Vein endothelial cell (primary cell): ENCODE data around the gene KRTAP12-4. TPM values are rescaled to one million over a fixed set of nuclear protein-coding genes. Genes with fewer than 3 reads are reported as not detected.

Experiments
- small RNA-seq: library from RNA; depleted of rRNA; stranded (forward); fragments of <200 nt; gene quantifications from one replicate; pipeline ENCODE3, GENCODE V24; 2012
- total RNA-seq: library from RNA; depleted of rRNA; stranded (reverse); fragments of >200 nt; gene quantifications from 2 replicates; pipeline ENCODE4 v1.2.3, GENCODE V29; 2012

The KRTAP12-4 gene, protein sequence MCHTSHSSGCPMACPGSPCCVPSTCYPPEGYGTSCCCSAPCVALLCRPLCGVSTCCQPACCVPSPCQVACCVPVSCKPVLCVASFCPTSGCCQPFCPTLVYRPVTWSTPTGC
- total RNA-seq = not detected in 2 replicates

DNA sequence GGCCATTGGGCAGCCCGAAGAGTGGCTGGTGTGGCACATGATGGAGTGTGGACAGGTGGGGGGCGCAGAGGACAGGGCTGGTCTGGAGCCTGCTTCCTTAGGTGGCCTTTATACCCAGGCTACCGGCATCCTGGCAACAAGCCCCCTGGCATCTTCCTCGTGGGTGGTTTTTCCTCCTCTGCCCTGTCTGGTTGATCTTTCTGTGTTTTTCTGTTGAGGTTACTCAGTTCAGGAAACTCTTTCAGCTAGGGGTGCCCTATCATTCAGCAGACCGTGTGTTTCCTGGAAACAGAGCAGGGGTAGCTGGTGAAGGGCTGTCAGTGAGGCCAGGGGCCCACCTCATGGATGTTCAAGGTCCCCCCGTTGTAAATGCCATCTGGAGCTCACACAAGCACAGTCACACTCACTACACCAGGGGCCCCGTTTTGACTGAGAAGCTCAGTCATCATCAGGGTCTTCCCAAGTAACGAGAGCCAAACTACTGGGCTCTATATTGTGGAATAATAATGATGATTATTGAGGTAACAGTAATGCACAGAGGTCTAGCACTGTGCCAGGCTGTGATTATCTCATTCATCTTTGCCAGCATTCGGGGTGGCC is at the start of gene KRTAP12-4:
Gene KRTAP12-4 (minus strand): TSS at position 84 of the 600 bp plus-strand sequence. CDS start 45 bp downstream, at position 39.

DNA sequence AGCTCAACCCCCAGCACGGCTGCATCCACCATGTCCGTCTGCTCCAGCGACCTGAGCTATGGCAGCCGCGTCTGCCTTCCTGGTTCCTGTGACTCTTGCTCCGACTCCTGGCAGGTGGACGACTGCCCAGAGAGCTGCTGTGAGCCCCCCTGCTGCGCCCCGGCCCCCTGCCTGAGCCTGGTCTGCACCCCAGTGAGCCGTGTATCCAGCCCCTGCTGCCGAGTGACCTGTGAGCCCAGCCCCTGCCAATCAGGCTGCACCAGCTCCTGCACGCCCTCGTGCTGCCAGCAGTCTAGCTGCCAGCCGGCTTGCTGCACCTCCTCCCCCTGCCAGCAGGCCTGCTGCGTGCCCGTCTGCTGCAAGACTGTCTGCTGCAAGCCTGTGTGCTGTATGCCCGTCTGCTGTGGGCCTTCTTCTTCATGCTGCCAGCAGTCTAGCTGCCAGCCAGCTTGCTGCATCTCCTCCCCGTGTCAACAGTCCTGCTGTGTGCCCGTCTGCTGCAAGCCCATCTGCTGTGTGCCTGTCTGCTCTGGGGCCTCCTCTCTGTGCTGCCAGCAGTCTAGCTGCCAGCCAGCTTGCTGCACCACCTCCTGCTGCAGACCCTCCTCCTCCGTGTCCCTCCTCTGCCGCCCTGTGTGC is 42.8 kb upstream of the KRTAP12-4 start, which contains the start of gene KRTAP10-12:
Gene KRTAP10-12 (plus strand): TSS at position 1 of the 639 bp plus-strand sequence. CDS start 30 bp downstream, at position 31.

GRCh38 chr21:44681861-44682579 is 27.6 kb upstream of the KRTAP12-4 start, which contains the start of gene KRTAP12-1:
Gene KRTAP12-1 (minus strand): TSS chr21:44682163. CDS start chr21:44682123, 40 bp downstream.

DNA sequence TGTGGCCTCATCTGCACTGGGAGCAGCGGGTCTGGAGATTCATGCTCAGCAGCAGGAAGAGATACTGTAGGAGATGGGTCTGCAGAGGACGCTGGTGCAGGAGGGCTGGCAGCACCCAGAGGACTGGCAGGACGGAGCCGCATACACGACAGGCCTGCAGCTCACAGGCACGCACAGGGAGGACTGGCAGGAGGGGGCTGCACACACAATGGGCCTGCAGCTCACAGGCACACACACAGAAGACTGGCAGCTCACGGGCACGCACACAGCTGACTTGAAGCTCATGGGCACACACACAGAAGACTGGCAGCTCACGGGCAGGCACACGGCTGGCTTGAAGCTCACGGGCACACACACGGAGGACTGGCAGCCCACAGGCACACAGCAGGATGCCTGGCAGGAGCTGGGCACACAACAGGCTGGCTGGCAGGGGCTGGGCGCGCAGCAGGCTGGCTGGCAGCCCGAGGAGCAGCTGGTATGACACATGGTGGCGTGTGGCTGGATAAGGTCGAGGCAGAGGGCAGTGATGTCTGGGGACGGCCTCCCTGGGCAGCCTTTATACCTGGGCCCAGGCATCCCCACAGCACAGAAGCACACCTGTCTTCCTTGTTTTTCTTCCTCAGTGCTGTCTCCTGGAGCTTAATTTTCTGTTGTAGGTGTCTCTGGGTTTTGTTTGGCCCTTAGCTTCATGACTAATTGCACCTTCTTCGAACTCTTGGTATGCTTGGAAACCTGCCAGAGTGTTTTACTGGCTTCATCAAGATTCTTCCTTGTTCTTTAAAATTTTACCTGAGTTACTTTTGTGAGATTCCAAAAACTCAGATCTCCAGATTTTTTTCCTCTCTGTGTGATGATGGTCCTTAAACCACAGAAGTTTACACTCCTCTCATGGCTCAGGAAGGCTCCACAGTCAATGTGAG is 12.2 kb upstream of the KRTAP12-4 start, which contains the start of gene KRTAP12-2:
Gene KRTAP12-2 (minus strand): TSS at position 527 of the 920 bp plus-strand sequence. CDS start 41 bp downstream, at position 486.

GRCh38 chr21:44657635-44658540 is 3.4 kb upstream of the KRTAP12-4 start, which contains the start of gene KRTAP12-3:
Gene KRTAP12-3 (plus strand): TSS chr21:44657932. CDS start chr21:44657980, 48 bp downstream.

GRCh38 chr21:44646366-44647221 is 7.9 kb downstream of the KRTAP12-4 start, which contains the start of gene KRTAP10-11:
Gene KRTAP10-11 (plus strand): TSS chr21:44646414. CDS start chr21:44646459, 45 bp downstream.

DNA sequence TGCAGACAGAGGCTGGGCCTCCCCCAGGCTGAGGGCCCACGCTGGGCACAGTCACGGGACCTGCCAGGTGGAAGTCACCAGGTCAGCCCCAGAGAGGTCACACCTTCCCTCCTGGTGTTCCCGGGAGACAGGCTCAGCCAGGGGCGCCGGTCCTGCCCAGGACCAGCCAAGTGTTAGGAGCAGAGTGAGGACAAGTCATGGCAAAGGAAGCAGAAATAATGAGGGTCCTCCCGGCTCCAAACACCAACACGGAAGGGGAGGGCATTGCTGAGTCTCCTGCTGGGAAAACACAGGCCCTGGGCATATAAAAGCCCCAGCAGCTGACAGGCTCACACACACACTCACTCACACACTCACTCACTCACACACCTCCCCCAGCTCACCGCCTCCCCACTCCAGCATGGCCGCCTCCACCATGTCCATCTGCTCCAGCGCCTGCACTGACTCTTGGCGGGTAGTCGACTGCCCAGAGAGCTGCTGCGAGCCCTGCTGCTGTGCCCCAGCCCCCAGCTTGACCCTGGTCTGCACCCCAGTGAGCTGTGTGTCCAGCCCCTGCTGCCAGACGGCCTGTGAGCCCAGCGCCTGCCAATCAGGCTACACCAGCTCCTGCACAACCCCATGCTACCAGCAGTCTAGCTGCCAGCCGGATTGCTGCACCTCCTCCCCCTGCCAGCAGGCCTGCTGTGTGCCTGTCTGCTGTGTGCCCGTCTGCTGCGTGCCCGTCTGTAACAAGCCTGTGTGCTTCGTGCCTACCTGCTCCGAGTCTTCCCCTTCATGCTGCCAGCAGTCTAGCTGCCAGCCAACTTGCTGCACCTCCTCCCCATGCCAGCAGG is 17.2 kb downstream of the KRTAP12-4 start, which contains the start of gene KRTAP10-10:
Gene KRTAP10-10 (plus strand): TSS at position 339 of the 833 bp plus-strand sequence. CDS start 62 bp downstream, at position 401.

GRCh38 chr21:44626673-44627143 is 27.8 kb downstream of the KRTAP12-4 start, which contains the start of gene KRTAP10-9:
Gene KRTAP10-9 (plus strand): TSS chr21:44627093. CDS start chr21:44627172, 79 bp downstream.

DNA sequence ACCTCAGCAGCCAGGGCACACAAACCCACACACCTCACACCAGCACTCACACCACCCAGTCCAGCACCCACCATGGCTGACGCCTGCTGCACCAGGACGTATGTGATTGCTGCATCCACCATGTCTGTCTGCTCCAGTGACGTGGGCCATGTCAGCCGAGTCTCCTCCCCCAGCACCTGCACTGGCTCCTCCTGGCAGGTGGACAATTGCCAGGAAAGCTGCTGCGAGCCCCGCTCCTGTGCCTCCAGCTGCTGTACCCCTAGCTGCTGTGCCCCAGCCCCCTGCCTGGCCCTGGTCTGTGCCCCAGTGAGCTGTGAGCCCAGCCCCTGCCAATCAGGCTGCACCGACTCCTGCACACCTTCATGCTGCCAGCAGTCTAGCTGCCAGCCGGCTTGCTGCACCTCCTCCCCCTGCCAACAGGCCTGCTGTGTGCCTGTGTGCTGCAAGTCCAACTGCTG is 42.4 kb downstream of the KRTAP12-4 start, which contains the start of gene KRTAP10-8:
Gene KRTAP10-8 (plus strand): TSS at position 51 of the 458 bp plus-strand sequence. CDS start 22 bp downstream, at position 73.

Small RNA genes within 50 kb of the gene (small RNA-seq; reads per million reads assigned to genes)
- gene KRTAP12-6P = not detected

Other genes with a start within 250 kb of the KRTAP12-4 start
- 2.3 and 3.2 TPM in 2 replicates for gene LRRC3, start 199.1 kb downstream of the KRTAP12-4 start, total RNA-seq
- gene KRTAP10-1, start 114.5 kb downstream of the KRTAP12-4 start, total RNA-seq = not detected in 2 replicates
- not detected in 2 replicates for gene KRTAP10-2, start 103.2 kb downstream of the KRTAP12-4 start, total RNA-seq
- gene KRTAP10-3, start 95.9 kb downstream of the KRTAP12-4 start, total RNA-seq = not detected in 2 replicates
- gene KRTAP10-4, start 80.9 kb downstream of the KRTAP12-4 start, total RNA-seq = not detected in 2 replicates
- not detected in 2 replicates for gene KRTAP10-5, start 74.1 kb downstream of the KRTAP12-4 start, total RNA-seq
- not detected in 2 replicates for gene KRTAP10-6, start 62.2 kb downstream of the KRTAP12-4 start, total RNA-seq
- not detected in 2 replicates for gene KRTAP10-7, start 54.1 kb downstream of the KRTAP12-4 start, total RNA-seq
- gene KRTAP10-8, start 42.6 kb downstream of the KRTAP12-4 start, total RNA-seq = not detected in 2 replicates
- not detected in 2 replicates for gene KRTAP10-9, start 27.6 kb downstream of the KRTAP12-4 start, total RNA-seq
- not detected in 2 replicates for gene KRTAP10-10, start 17.3 kb downstream of the KRTAP12-4 start, total RNA-seq
- gene KRTAP10-11, start 8.2 kb downstream of the KRTAP12-4 start, total RNA-seq = not detected in 2 replicates
- not detected in 2 replicates for gene KRTAP12-3, start 3.3 kb upstream of the KRTAP12-4 start, total RNA-seq
- not detected in 2 replicates for gene KRTAP12-2, start 12.3 kb upstream of the KRTAP12-4 start, total RNA-seq
- gene KRTAP12-1, start 27.5 kb upstream of the KRTAP12-4 start, total RNA-seq = not detected in 2 replicates
- gene KRTAP10-12, start 42.5 kb upstream of the KRTAP12-4 start, total RNA-seq = not detected in 2 replicates
- gene TSPEAR, start 56.9 kb upstream of the KRTAP12-4 start, total RNA-seq = not detected in 2 replicates
- 105 and 121 TPM in 2 replicates for gene UBE2G2, start 147.2 kb upstream of the KRTAP12-4 start, total RNA-seq
- gene SUMO3, start 163.4 kb upstream of the KRTAP12-4 start, total RNA-seq = 96.0 and 96.6 TPM in 2 replicates
- 382 and 467 TPM in 2 replicates for gene PTTG1IP, start 219.0 kb upstream of the KRTAP12-4 start, total RNA-seq